ENCODE data around the gene ATN1. TPM values are rescaled to one million over a fixed set of nuclear protein-coding genes. Genes with fewer than 3 reads are reported as not detected.
"Not testable (repeated sequence)": the region's sequence is repeated elsewhere in the genome, so short reads cannot be mapped to it uniquely, and the experiment has no call there.

The ATN1 gene, protein sequence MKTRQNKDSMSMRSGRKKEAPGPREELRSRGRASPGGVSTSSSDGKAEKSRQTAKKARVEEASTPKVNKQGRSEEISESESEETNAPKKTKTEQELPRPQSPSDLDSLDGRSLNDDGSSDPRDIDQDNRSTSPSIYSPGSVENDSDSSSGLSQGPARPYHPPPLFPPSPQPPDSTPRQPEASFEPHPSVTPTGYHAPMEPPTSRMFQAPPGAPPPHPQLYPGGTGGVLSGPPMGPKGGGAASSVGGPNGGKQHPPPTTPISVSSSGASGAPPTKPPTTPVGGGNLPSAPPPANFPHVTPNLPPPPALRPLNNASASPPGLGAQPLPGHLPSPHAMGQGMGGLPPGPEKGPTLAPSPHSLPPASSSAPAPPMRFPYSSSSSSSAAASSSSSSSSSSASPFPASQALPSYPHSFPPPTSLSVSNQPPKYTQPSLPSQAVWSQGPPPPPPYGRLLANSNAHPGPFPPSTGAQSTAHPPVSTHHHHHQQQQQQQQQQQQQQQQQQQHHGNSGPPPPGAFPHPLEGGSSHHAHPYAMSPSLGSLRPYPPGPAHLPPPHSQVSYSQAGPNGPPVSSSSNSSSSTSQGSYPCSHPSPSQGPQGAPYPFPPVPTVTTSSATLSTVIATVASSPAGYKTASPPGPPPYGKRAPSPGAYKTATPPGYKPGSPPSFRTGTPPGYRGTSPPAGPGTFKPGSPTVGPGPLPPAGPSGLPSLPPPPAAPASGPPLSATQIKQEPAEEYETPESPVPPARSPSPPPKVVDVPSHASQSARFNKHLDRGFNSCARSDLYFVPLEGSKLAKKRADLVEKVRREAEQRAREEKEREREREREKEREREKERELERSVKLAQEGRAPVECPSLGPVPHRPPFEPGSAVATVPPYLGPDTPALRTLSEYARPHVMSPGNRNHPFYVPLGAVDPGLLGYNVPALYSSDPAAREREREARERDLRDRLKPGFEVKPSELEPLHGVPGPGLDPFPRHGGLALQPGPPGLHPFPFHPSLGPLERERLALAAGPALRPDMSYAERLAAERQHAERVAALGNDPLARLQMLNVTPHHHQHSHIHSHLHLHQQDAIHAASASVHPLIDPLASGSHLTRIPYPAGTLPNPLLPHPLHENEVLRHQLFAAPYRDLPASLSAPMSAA (N-terminal part only)
- 123 TPM for total RNA-seq
- long read RNA-seq, partial matches to known transcripts: 47 of 68 reads
- long read RNA-seq, other reads (novel, unspliced or antisense): 20 of 68 reads

DNA sequence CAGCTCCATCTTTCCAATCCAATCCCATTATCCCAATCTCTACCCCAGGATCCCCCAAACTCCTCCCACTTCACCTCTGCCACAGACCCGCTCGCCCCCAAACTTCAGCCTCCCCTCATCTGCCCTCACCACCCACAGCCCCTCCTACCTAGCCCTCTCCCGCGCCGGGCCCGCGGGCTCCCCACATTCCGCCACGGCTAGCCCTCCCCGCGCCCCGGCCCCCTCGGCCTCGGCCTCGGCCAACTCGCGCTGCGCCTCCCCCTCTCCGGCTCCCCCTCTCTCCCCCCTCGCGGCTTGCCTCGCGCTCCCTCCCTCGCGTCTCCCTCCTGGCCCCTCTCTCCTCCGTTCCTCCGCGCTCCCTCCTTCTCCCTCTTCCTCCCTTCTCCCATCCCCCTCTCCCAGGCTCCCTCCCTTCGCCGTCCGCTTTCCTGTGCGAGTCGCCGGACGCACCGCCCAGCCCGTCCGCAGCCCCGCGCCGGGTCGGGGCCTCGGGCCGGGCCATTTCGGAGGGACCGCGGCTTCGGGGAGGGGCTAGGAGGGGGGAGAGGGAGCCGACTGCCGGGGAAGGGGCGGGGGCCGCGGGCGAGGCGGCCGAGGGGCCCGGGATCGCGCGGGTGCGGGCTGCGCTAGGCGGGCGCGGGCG lies at the start of gene ATN1:
Gene ATN1, plus strand, starts transcription at position 581 of the 643 bp plus-strand sequence. CDS start 6,043 bp downstream, outside the sequence.
- Histone ChIP-seq H3K27me3 (ENCODE audit: low read depth) (no peaks in the 10 kb centered on the region), H3K27ac (peak within 1 kb of the TSS; percentile 86), H3K4me3 (peak within 1 kb of the TSS; percentile 81), H3K36me3 (peaks cover 8% of the 10 kb centered on the region), H3K9me3 (no peaks in the 10 kb centered on the region), H3K4me1 (peaks cover 64% of the 10 kb centered on the region)
- ATAC-seq (peak; percentile 49 to 56), DNase-seq (peak; percentile 77)
- intact Hi-C loops (cut with DNase I): no loop called here
- TF ChIP-seq, protein P1, sequence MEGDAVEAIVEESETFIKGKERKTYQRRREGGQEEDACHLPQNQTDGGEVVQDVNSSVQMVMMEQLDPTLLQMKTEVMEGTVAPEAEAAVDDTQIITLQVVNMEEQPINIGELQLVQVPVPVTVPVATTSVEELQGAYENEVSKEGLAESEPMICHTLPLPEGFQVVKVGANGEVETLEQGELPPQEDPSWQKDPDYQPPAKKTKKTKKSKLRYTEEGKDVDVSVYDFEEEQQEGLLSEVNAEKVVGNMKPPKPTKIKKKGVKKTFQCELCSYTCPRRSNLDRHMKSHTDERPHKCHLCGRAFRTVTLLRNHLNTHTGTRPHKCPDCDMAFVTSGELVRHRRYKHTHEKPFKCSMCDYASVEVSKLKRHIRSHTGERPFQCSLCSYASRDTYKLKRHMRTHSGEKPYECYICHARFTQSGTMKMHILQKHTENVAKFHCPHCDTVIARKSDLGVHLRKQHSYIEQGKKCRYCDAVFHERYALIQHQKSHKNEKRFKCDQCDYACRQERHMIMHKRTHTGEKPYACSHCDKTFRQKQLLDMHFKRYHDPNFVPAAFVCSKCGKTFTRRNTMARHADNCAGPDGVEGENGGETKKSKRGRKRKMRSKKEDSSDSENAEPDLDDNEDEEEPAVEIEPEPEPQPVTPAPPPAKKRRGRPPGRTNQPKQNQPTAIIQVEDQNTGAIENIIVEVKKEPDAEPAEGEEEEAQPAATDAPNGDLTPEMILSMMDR (IDR thresholded peaks at IDR 0.05): no peak

DNA sequence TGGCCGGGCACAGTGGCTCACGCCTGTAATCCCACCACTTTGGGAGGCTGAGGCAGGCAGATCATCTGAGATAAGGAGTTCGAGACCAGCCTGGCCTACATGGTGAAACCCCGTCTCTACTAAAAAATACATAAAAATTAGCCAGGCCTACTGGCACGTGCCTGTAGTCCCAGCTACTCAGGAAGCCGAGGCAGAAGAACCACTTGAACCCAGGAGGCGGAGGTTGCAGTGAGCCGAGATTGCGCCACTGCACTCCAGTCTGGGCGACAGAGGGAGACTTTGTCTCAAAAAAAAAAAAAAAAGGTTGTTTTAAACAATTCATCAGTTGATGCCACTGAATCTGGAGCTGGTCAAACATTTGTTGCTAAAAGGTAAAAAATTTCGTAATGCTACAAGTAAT lies 47.9 kb upstream of the ATN1 start:
- peak; percentile 29 to 74 for ATAC-seq
- H3K4me3 ChIP-seq; H3K9me3 ChIP-seq; H3K27me3 ChIP-seq (ENCODE audit: low read depth); intact Hi-C loops (cut with DNase I); H3K4me1 ChIP-seq: not testable (repeated sequence)
- H3K27ac ChIP-seq: peak overlapping the region; percentile 64
- peak; percentile 68 for DNase-seq
- peaks cover 16% of the 10 kb centered on the region for H3K36me3 ChIP-seq

DNA sequence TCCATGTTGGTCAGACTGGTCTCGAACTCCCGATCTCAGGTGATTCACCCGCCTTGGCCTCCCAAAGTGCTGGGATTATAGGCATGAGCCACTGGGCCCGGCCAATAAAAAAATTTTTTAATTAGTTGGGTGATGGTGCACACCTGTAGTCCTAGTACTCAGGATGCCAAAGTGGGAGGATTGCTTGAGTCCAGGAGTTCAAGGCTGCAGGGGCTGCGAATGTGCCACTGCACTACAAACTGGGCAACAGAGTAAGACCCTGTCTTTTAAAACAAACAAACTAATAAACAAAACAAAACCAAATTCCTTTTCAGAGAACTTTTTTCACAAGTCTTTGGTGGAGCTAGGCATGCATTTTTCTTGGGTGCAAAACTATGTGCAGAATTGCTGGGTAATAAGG lies 44.5 kb upstream of the ATN1 start:
- TF ChIP-seq, protein P1 (IDR thresholded peaks at IDR 0.05): no peak
- H3K9me3 ChIP-seq: no peaks in the 10 kb centered on the region
- H3K4me3 ChIP-seq: no peak overlapping the region
- H3K36me3 ChIP-seq: peaks cover 22% of the 10 kb centered on the region
- intact Hi-C loops (cut with DNase I): no loop called here
- no peaks in the 10 kb centered on the region for H3K27me3 ChIP-seq (ENCODE audit: low read depth)
- peaks cover 15% of the 10 kb centered on the region for H3K4me1 ChIP-seq
- no peak overlapping the region for H3K27ac ChIP-seq
- no peak for DNase-seq
- no peak for ATAC-seq

DNA sequence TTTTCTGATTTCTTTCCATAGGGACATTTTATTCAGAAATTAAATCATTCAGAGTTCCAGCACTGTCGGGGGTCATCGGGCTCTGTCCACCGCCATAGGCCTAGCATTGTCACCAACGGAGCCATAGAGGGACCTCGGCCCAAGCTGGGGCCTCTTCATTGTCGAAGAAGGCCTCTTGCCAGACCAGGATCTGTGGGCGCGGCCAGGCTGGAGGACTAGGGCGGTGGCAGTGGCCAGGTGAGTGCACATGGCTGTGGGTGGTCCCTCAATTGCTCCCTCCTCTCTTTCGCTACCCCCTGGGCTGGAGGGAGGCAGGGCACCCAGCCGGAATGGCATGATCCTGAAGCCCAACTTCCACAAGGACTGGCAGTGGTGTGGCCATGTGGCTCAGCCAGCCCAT lies 44.1 kb upstream of the ATN1 start:
- H3K27ac ChIP-seq: no peak overlapping the region
- no peaks in the 10 kb centered on the region for H3K9me3 ChIP-seq
- H3K36me3 ChIP-seq: peaks cover 22% of the 10 kb centered on the region
- ATAC-seq (no peak), DNase-seq (no peak)
- peaks cover 16% of the 10 kb centered on the region for H3K4me1 ChIP-seq
- intact Hi-C loops (cut with DNase I): no loop called here
- H3K4me3 ChIP-seq: no peak overlapping the region
- H3K27me3 ChIP-seq (ENCODE audit: low read depth): no peaks in the 10 kb centered on the region
- TF ChIP-seq, protein P1 (IDR thresholded peaks at IDR 0.05): no peak

DNA sequence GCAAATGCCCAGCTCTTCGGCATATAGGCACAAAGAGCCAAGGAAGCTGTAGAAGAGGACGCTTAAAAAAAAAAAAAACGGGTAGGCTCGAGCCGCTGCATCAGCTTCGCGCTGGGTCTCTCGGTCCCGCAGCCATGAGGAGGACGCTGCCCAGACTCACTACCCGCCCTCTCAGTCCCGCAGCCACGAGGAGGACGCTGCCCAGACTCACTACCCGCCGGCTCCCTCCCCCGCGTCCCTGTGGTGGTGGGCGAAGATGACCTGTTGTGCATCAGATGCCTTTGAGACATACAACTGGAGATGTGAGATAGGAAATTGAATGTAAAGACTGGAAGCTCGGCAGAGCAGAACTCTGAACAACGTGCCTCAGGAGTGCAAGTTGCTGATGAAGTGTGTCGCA lies 43.2 kb upstream of the ATN1 start:
- intact Hi-C loops (cut with DNase I): no loop called here
- TF ChIP-seq, protein P1 (IDR thresholded peaks at IDR 0.05): no peak
- ATAC-seq (no peak), DNase-seq (no peak)
- Histone ChIP-seq H3K27ac (no peak overlapping the region), H3K9me3 (no peaks in the 10 kb centered on the region), H3K36me3 (peaks cover 22% of the 10 kb centered on the region), H3K27me3 (ENCODE audit: low read depth) (no peaks in the 10 kb centered on the region), H3K4me3 (no peak overlapping the region), H3K4me1 (peaks cover 16% of the 10 kb centered on the region)

DNA sequence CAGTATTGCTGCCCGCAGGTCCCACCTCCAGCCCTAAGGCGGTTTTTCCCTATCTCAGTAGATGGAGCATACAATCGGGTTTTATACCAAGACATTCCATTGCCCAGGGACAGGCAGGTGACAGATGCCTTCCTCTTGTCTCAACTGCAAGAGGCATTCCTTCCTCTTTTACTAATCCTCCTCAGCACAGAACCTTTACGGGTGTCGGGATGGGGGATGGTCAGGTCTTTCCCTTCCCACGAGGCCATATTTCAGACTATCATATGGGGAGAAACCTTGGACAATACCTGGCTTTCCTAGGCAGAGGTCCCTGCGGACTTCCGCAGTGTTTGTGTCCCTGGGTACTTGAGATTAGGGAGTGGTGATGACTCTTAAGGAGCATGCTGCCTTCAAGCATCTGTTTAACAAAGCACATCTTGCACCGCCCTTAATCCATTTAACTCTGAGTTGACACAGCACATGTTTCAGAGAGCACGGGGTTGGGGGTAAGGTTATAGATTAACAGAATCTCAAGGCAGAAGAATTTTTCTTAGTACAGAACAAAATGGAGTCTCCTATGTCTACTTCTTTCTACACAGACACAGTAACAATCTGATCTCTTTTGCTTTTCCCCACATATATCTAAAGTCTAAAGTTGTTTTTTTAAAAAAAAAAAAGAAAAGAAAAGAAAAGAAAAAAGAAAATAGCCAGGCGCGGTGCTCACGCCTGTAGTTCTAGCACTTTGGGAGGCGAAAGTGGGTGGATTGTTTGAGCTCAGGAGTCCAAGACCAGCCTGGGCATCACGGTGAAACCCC lies 41.4 kb upstream of the ATN1 start:
- H3K27me3 ChIP-seq (ENCODE audit: low read depth); DNase-seq; H3K9me3 ChIP-seq; intact Hi-C loops (cut with DNase I); H3K4me3 ChIP-seq: not testable (repeated sequence)
- Histone ChIP-seq H3K4me1 (peaks cover 26% of the 10 kb centered on the region), H3K36me3 (peaks cover 22% of the 10 kb centered on the region), H3K27ac (peak overlapping the region; percentile 79)
- ATAC-seq: peak in 1 of 2 donors; percentile 16

All from lower lobe of right lung (tissue), 2 donors.